Endothelial cell (in vitro differentiated cells): ENCODE results near the gene CEP128. TPM values are rescaled to one million over a fixed set of nuclear protein-coding genes. Genes with fewer than 3 reads are reported as not detected.
A peak's percentile ranks its signal among the peaks of the same experiment; 100 is the strongest.

ENCODE experiments used
- DNase-seq: peaks from one replicate; pipeline ENCODE4 v3.0.0; 2021; ENCODE audit warnings: low spot score
- H3K27ac Mint-ChIP-seq: one replicate; pipeline ENCODE4 v1.8.0; 2021; ENCODE audit warnings: mixed read lengths, inconsistent platforms; ENCODE audit not compliant: unreplicated experiment
- H3K27me3 Mint-ChIP-seq: one replicate; pipeline ENCODE4 v1.8.0; 2021; ENCODE audit warnings: mild to moderate bottlenecking, moderate library complexity, mixed read lengths, inconsistent platforms; ENCODE audit not compliant: unreplicated experiment
- H3K36me3 Mint-ChIP-seq: one replicate; pipeline ENCODE4 v1.8.0; 2021; ENCODE audit warnings: mild to moderate bottlenecking, low read depth, mixed read lengths, inconsistent platforms; ENCODE audit not compliant: unreplicated experiment
- H3K4me1 Mint-ChIP-seq: one replicate; pipeline ENCODE4 v1.8.0; 2021; ENCODE audit warnings: mild to moderate bottlenecking, mixed read lengths, inconsistent platforms; ENCODE audit not compliant: unreplicated experiment
- H3K4me3 Mint-ChIP-seq: one replicate; pipeline ENCODE4 v1.8.0; 2021; ENCODE audit warnings: mild to moderate bottlenecking, mixed read lengths, inconsistent platforms; ENCODE audit not compliant: unreplicated experiment
- H3K9me3 Mint-ChIP-seq: one replicate; pipeline ENCODE4 v1.8.0; 2021; ENCODE audit warnings: mixed read lengths, inconsistent platforms; ENCODE audit not compliant: unreplicated experiment
- total RNA-seq: library from RNA; stranded (reverse); fragmentation: NEBNext Ultra II Directional; extraction: Animal tissue kit (Norgen Biotek cat#: 25700); gene quantifications from one replicate; pipeline ENCODE4 v1.2.1, GENCODE V29; 2021; ENCODE audit not compliant: unreplicated experiment
- TF ChIP-seq, protein P1 (sequence below): fragments of 200-600 bp; sonication (generic); IDR thresholded peaks from one replicate; pipeline ENCODE4 v1.5.0; 2021; ENCODE audit warnings: antibody characterized with exemption; ENCODE audit not compliant: unreplicated experiment

CEP128 gene
- total RNA-seq, 1 donor from 2014 or later, result 10.4 TPM

DNA sequence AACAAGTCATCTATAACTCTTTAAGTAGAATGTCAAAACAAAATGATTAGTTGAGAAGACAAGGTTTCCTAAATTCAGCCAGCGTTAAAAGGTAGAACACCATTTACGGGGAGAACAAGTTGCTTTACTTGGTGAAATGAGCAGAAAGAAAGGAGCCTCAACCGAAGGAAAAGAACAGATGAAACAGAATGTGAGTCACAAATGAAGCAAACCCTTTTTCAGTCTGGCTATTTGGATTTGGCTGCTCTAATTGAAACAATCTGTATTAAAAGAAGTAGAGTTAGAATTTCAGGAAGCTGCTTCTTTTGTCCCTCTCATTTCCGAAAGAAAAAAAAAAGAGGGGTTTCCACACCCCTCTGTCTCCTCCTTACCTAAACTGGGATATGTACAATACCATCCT, 34.6 kb downstream of the CEP128 start:
- H3K9me3 Mint-ChIP-seq, result no peaks in the 10 kb centered on the region
- H3K4me3 Mint-ChIP-seq, result no peak overlapping the region
- no peak overlapping the region for H3K27ac Mint-ChIP-seq
- no peaks in the 10 kb centered on the region for H3K27me3 Mint-ChIP-seq
- TF ChIP-seq, protein P1, sequence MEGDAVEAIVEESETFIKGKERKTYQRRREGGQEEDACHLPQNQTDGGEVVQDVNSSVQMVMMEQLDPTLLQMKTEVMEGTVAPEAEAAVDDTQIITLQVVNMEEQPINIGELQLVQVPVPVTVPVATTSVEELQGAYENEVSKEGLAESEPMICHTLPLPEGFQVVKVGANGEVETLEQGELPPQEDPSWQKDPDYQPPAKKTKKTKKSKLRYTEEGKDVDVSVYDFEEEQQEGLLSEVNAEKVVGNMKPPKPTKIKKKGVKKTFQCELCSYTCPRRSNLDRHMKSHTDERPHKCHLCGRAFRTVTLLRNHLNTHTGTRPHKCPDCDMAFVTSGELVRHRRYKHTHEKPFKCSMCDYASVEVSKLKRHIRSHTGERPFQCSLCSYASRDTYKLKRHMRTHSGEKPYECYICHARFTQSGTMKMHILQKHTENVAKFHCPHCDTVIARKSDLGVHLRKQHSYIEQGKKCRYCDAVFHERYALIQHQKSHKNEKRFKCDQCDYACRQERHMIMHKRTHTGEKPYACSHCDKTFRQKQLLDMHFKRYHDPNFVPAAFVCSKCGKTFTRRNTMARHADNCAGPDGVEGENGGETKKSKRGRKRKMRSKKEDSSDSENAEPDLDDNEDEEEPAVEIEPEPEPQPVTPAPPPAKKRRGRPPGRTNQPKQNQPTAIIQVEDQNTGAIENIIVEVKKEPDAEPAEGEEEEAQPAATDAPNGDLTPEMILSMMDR, result no peak
- H3K36me3 Mint-ChIP-seq, result no peaks in the 10 kb centered on the region
- DNase-seq, result no peak
- no peaks in the 10 kb centered on the region for H3K4me1 Mint-ChIP-seq

DNA sequence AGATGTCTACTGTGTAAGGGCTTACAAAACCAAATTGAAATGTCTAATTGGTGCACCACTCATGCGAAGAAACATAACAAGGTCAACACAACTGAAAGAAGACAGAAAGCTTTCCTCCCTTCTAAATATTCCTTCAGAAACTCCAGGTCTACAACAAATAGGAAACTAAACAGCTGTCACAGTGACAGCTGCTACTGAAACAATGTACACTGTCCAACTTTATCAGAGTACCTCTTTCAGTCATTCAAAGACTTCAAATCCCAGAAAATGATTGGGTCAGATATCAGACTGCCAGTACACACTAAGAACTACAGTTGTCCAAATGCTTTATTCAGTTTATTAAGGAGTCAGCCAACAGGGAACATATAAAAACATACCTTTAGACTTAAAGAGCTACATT, 35.2 kb downstream of the CEP128 start:
- Mint-ChIP-seq H3K9me3 (no peaks in the 10 kb centered on the region), H3K4me1 (no peaks in the 10 kb centered on the region), H3K27ac (no peak overlapping the region), H3K4me3 (no peak overlapping the region), H3K27me3 (no peaks in the 10 kb centered on the region), H3K36me3 (no peaks in the 10 kb centered on the region)
- TF ChIP-seq, protein P1, result no peak
- DNase-seq, result no peak

DNA sequence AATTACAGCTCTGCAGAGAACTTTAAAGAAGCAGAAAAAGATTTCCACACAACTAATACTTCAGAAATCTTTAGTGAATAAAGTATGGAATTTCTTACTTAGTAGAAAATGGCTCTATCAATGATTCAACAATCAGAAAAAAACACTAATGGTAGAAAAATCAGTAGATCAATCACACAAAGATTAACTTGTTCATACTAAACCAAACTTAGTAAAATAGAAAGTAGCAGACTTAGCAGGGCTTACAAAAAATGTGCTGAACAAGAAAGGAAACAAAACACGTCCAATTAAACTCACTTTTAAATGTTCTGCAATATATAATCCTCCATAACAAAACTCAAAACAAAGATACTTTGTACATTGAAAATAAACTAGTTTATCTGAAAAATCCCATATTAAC, 38.9 kb downstream of the CEP128 start:
- DNase-seq, result no peak
- no peaks in the 10 kb centered on the region for H3K9me3 Mint-ChIP-seq
- no peaks in the 10 kb centered on the region for H3K4me1 Mint-ChIP-seq
- TF ChIP-seq, protein P1, result no peak
- H3K27ac Mint-ChIP-seq, result no peak overlapping the region
- H3K4me3 Mint-ChIP-seq, result no peak overlapping the region
- H3K27me3 Mint-ChIP-seq, result no peaks in the 10 kb centered on the region
- no peaks in the 10 kb centered on the region for H3K36me3 Mint-ChIP-seq

DNA sequence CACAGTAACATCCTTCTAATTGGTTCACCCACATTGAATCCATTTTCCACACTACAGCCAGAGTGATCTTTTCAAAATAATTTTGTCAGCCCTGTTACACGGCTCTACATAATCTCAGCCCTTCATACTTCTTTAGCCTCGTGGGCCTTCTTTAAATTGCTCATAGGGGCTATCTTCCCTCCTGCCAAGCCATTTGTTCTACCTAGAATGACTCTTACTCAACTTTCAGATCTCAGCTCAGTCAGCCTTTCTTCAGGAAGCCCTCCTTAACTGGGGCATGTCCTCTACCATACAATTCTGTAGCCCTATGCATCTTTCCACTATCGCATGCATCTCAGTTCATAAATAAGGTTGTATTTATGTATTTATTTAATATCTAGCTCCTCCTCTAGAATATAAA, 39.7 kb downstream of the CEP128 start:
- Mint-ChIP-seq H3K27ac (peak overlapping the region; percentile 45), H3K9me3 (no peaks in the 10 kb centered on the region), H3K4me1 (no peaks in the 10 kb centered on the region), H3K36me3 (no peaks in the 10 kb centered on the region), H3K4me3 (no peak overlapping the region), H3K27me3 (no peaks in the 10 kb centered on the region)
- no peak for DNase-seq
- TF ChIP-seq, protein P1, result no peak

DNA sequence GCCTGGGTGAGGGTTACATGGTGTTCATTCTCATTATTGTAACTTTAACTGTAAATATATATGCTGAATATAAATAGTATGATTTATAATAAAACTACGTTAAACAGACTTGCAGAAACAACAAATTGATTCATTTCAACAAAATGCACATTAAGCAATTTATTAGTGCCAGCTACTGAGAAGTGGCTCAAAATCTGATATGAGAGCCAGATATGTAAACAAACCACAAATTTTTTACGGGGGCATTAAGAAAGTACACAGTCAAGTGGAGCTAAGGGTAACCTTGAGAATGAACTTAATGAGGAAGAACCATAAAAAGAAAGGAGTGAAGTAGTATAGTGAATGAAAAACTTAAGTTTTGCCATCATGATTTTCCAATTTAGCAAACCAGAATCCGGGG, 40.3 kb downstream of the CEP128 start:
- no peaks in the 10 kb centered on the region for H3K4me1 Mint-ChIP-seq
- no peak for DNase-seq
- H3K27me3 Mint-ChIP-seq, result no peaks in the 10 kb centered on the region
- no peak overlapping the region for H3K4me3 Mint-ChIP-seq
- H3K9me3 Mint-ChIP-seq, result no peaks in the 10 kb centered on the region
- no peak overlapping the region for H3K27ac Mint-ChIP-seq
- TF ChIP-seq, protein P1, result no peak
- H3K36me3 Mint-ChIP-seq, result no peaks in the 10 kb centered on the region
